HEK293 (cell line): ENCODE measurements around the gene RPS6KB1.
A peak's percentile ranks its signal among the peaks of the same experiment; 100 is the strongest.

Experiments
- CTCF ChIA-PET: fragments of 350-600 bp; formaldehyde crosslinking; extraction: SDS; loops from one replicate; lab custom pipeline; 2021; ENCODE audit warnings: antibody characterized with exemption; lab: Yijun Ruan, JAX
- POLR2A ChIA-PET: fragments of 300-600 bp; formaldehyde crosslinking; extraction: SDS; loops from one replicate; lab custom pipeline; 2020; ENCODE audit warnings: antibody characterized with exemption, inconsistent platforms; lab: Yijun Ruan, JAX
- H3K27ac ChIP-seq: fragments of 200-500 bp; sonication (Bioruptor generic); 2 replicates; pipeline ENCODE4 v1.5.1; 2014; ENCODE audit warnings: low read depth, low read length, control low read depth, inconsistent platforms; ENCODE audit errors: extremely low read depth
- H3K36me3 ChIP-seq, 2 experiments: fragments of 200-500 bp in 1 of 2; sonication (Bioruptor generic) in 1 of 2; 1 replicate in 1 of 2; 2 replicates in 1 of 2; pipeline ENCODE4 v1.5.1; 2014 to 2017; ENCODE audit warnings: inconsistent platforms in 2 of 2, low read length in 2 of 2; ENCODE audit not compliant: control insufficient read depth in 2 of 2, insufficient read depth in 1 of 2
- H3K4me1 ChIP-seq: fragments of 200-500 bp; sonication (Bioruptor generic); 2 replicates; pipeline ENCODE4 v1.5.1; 2014; ENCODE audit warnings: mild to moderate bottlenecking, low read length, inconsistent platforms; ENCODE audit not compliant: control insufficient read depth, insufficient read depth
- H3K4me3 ChIP-seq: 2 replicates; pipeline ENCODE4 v1.5.1; 2011; ENCODE audit warnings: low read depth, mild to moderate bottlenecking, control low read depth, low read length, moderate library complexity
- H3K9me3 ChIP-seq: fragments of 200-500 bp; sonication (Bioruptor generic); 2 replicates; pipeline ENCODE4 v1.5.1; 2014; ENCODE audit warnings: low read depth, low read length, inconsistent platforms; ENCODE audit not compliant: control insufficient read depth, insufficient read depth
- AEBP2 ChIP-seq: fragments of 450-650 bp; formaldehyde crosslinking; IDR thresholded peaks from 2 replicates; pipeline ENCODE4 v1.5.1; 2016; ENCODE audit warnings: missing biosample characterization, missing genetic modification characterization, borderline replicate concordance
- KLF9 ChIP-seq: fragments of 450-650 bp; formaldehyde crosslinking; IDR thresholded peaks from 2 replicates; pipeline ENCODE4 v1.5.1; 2016; ENCODE audit warnings: missing biosample characterization, missing genetic modification characterization, low read depth
- SP7 ChIP-seq: fragments of 450-650 bp; formaldehyde crosslinking; IDR thresholded peaks from 2 replicates; pipeline ENCODE4 v1.5.1; 2016; ENCODE audit warnings: missing biosample characterization, missing genetic modification characterization
- YY1 ChIP-seq: fragments of 450-650 bp; formaldehyde crosslinking; IDR thresholded peaks from 2 replicates; pipeline ENCODE4 v1.5.1; 2018; ENCODE audit warnings: missing biosample characterization, missing genetic modification characterization
- ZBTB17 ChIP-seq: fragments of 450-650 bp; formaldehyde crosslinking; IDR thresholded peaks from 2 replicates; pipeline ENCODE4 v1.5.1; 2016; ENCODE audit warnings: missing biosample characterization, missing genetic modification characterization
- ZBTB26 ChIP-seq: fragments of 450-650 bp; formaldehyde crosslinking; optimal IDR thresholded peaks from 2 replicates; pipeline ENCODE3; 2016; ENCODE audit warnings: missing biosample characterization, mild to moderate bottlenecking, missing genetic modification characterization
- ZFP3 ChIP-seq: fragments of 450-650 bp; formaldehyde crosslinking; IDR thresholded peaks from 2 replicates; pipeline ENCODE4 v1.5.1; 2016; ENCODE audit warnings: low read depth, missing biosample characterization, missing genetic modification characterization
- ZNF121 ChIP-seq: fragments of 450-650 bp; formaldehyde crosslinking; IDR thresholded peaks from 2 replicates; pipeline ENCODE4 v1.5.1; 2016; ENCODE audit warnings: missing biosample characterization, missing genetic modification characterization
- ZNF16 ChIP-seq: fragments of 450-650 bp; formaldehyde crosslinking; IDR thresholded peaks from 2 replicates; pipeline ENCODE4 v1.5.1; 2016; ENCODE audit warnings: low read depth, missing biosample characterization, missing genetic modification characterization
- ZNF280D ChIP-seq: fragments of 450-650 bp; formaldehyde crosslinking; IDR thresholded peaks from 2 replicates; pipeline ENCODE4 v1.5.1; 2016; ENCODE audit warnings: missing biosample characterization, missing genetic modification characterization
- ZNF513 ChIP-seq: fragments of 450-650 bp; IDR thresholded peaks from 2 replicates; pipeline ENCODE4 v1.5.1; 2018; ENCODE audit warnings: missing biosample characterization, missing genetic modification characterization
- ZNF629 ChIP-seq: fragments of 450-650 bp; formaldehyde crosslinking; IDR thresholded peaks from 2 replicates; pipeline ENCODE4 v1.5.1; 2017; ENCODE audit warnings: missing biosample characterization, missing genetic modification characterization
- ZNF639 ChIP-seq: fragments of 450-650 bp; formaldehyde crosslinking; IDR thresholded peaks from 2 replicates; pipeline ENCODE4 v1.5.1; 2016; ENCODE audit warnings: missing biosample characterization, missing genetic modification characterization
- ZNF654 ChIP-seq: fragments of 450-650 bp; formaldehyde crosslinking; IDR thresholded peaks from 2 replicates; pipeline ENCODE4 v1.5.1; 2016; ENCODE audit warnings: low read depth, missing biosample characterization, missing genetic modification characterization
- ZNF660 ChIP-seq: fragments of 450-650 bp; IDR thresholded peaks from 2 replicates; pipeline ENCODE4 v1.5.1; 2018; ENCODE audit warnings: missing biosample characterization, mild to moderate bottlenecking, missing genetic modification characterization
- ZSCAN18 ChIP-seq: fragments of 450-650 bp; formaldehyde crosslinking; IDR thresholded peaks from 2 replicates; pipeline ENCODE4 v1.5.1; 2016; ENCODE audit warnings: missing biosample characterization, missing genetic modification characterization
- ZXDB ChIP-seq: fragments of 450-650 bp; formaldehyde crosslinking; IDR thresholded peaks from 2 replicates; pipeline ENCODE4 v1.5.1; 2016; ENCODE audit warnings: missing biosample characterization, missing genetic modification characterization

Gene RPS6KB1

GRCh38 chr17:59907467-59907866, 14.5 kb downstream of the RPS6KB1 start:
- H3K4me3 ChIP-seq: no peak overlapping the region
- POLR2A ChIA-PET: interaction anchor here (0.5 kb wide), 1 partner anchor 598 kb away, joined by 4 read pairs; no protein-coding TSS in a partner anchor
- no peak overlapping the region for H3K27ac ChIP-seq
- H3K9me3 ChIP-seq: no peaks in the 10 kb centered on the region
- peaks cover 19 to 48% of the 10 kb centered on the region in 2 experiments for H3K36me3 ChIP-seq
- TF ChIP-seq ZNF639 (tag by site-specific recombination) (no peak), ZNF121 (tag by site-specific recombination) (peak; percentile 97)
- TF ChIP-seq, all 188 proteins: peak for 1
- H3K4me1 ChIP-seq: peaks cover 3% of the 10 kb centered on the region; the same call in 1 of the 2 replicates
- CTCF ChIA-PET: interaction anchor here (0.5 to 0.7 kb wide), 2 partner anchors 14 to 69 kb away, joined by 3 to 6 read pairs; no protein-coding TSS in a partner anchor

- ChIA-PET CTCF (interaction anchor here (0.5 to 3.3 kb wide), 48 partner anchors 8 to 604 kb away, joined by 3 to 42 read pairs (median 4); partner anchors contain the start of genes RNFT1, RPS6KB1 and TUBD1), POLR2A (no interaction called here)
- Histone ChIP-seq H3K36me3 (peaks cover 66 to 77% of the 10 kb centered on the region in 2 experiments), H3K4me3 (no peak overlapping the region), H3K4me1 (peaks cover 8% of the 10 kb centered on the region; the same call in 1 of the 2 replicates), H3K27ac (no peak overlapping the region), H3K9me3 (no peaks in the 10 kb centered on the region)
- TF ChIP-seq ZBTB26 (tag by site-specific recombination) (no peak), AEBP2 (no peak), ZNF660 (tag by site-specific recombination) (0 out of 2 replicates have a peak, but pooled peaks have one; percentile 43), ZNF654 (tag by site-specific recombination) (peak; percentile 58)
Measured at GRCh38 chr17:59914274-59914854, 21.4 kb downstream of the RPS6KB1 start.

GRCh38 chr17:59916446-59916845, 23.5 kb downstream of the RPS6KB1 start:
- ChIA-PET CTCF (no interaction called here), POLR2A (interaction anchor here (0.5 kb wide), 1 partner anchor 79 kb away, joined by 4 read pairs; no protein-coding TSS in a partner anchor)
- H3K9me3 ChIP-seq: no peaks in the 10 kb centered on the region
- H3K27ac ChIP-seq: no peak overlapping the region
- H3K4me1 ChIP-seq: peaks cover 8% of the 10 kb centered on the region; the same call in 1 of the 2 replicates
- TF ChIP-seq ZSCAN18 (tag by site-specific recombination) (no peak), ZNF16 (no peak), ZNF629 (no peak), ZXDB (no peak), ZFP3 (tag by site-specific recombination) (no peak), YY1 (tag by site-specific recombination) (no peak), ZNF280D (tag by site-specific recombination) (no peak), SP7 (tag by site-specific recombination) (no peak), ZBTB17 (tag by site-specific recombination) (no peak), ZNF513 (tag by site-specific recombination) (no peak), ZNF639 (tag by site-specific recombination) (no peak), KLF9 (tag by site-specific recombination) (no peak)
- no peak overlapping the region for H3K4me3 ChIP-seq
- H3K36me3 ChIP-seq: peaks cover 78 to 80% of the 10 kb centered on the region in 2 experiments
